GM21619 (cell line): ENCODE measurements around the gene NTN4.
"Not testable (repeated sequence)": the region's sequence is repeated elsewhere in the genome, so short reads cannot be mapped to it uniquely, and the experiment has no call there.

Source experiments
- ATAC-seq: cut with Tn5 transposase; IDR thresholded peaks from one replicate; pipeline ENCODE4 v1.9.1; 2021; ENCODE audit not compliant: unreplicated experiment

Gene NTN4

GRCh38 chr12:95629392-95629791, 161.2 kb downstream of the NTN4 start:
- no peak for ATAC-seq

GRCh38 chr12:95626854-95627253, 163.7 kb downstream of the NTN4 start:
- ATAC-seq = no peak

GRCh38 chr12:95625012-95625411, 165.6 kb downstream of the NTN4 start:
- no peak for ATAC-seq

DNA sequence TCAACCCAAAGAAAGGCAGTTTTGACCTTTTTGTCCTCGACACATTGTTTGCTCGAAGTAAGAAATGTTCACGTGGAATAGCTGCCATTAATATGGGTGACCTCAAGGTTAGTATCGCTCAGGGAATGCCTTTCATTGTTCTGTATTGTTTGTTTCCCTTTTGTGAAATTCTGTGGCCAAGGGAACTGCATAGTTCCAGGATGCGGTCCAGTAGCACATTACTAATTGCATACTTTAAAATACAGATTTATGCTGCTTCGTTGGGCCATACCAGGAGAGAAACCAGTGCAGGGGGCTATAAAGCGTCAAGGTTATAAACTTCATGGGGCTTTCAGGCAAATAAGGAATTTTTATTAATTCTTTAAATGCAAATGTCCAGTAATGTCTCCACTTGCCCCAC, 166.0 kb downstream of the NTN4 start:
- no peak for ATAC-seq

DNA sequence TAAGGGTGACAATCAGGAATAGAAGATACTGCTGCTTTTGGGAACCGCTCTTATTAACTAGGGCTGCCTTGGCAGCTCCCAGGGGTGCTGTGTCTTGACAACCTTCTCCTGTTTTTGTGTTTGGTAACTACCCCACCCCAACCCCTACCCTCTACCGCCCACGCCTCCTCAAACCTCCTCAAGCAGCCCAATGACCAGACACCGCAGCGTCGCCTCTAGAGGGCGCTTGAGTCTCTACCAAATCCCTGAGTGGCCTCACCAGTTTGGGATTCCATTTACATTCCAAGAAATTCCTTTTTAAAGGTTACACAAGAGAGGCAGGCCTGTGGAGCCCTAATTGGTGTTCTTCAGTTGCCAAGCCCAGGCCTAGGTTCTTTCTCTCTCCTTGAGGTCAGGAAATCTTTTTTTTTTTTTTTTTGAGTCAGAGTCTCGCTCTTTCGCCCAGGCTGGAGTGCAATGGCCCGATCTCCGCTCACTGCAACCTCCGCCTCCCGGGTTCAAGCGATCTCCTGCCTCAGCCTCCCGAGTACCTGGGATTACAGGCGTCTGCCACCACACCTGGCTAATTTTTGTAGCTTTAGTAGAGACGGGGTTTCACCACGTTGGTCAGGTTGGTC, 166.9 kb downstream of the NTN4 start:
- no peak for ATAC-seq

- no peak for ATAC-seq
Observed at GRCh38 chr12:95622879-95623278, 167.7 kb downstream of the NTN4 start.

- ATAC-seq = no peak
Observed at GRCh38 chr12:95621725-95622124, 168.8 kb downstream of the NTN4 start.

DNA sequence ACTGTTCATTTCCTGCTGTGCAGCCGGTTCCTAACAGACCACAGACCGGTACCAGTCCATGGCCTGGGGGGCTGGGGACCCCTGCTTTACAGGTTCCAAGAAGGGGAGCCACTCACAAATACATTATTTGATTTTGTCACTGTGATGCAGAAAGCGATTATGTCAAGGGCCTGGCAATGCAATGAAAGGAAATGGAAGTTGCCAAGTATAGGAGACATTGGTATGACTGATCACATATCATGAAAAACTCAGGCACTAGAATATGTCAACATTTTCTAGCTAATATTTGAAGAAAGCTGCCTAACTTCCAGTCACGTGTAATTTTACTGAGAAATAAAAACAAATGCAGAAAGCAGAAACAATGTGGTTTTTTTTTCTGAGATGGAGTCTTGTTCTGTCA, 170.4 kb downstream of the NTN4 start:
- ATAC-seq = no peak

DNA sequence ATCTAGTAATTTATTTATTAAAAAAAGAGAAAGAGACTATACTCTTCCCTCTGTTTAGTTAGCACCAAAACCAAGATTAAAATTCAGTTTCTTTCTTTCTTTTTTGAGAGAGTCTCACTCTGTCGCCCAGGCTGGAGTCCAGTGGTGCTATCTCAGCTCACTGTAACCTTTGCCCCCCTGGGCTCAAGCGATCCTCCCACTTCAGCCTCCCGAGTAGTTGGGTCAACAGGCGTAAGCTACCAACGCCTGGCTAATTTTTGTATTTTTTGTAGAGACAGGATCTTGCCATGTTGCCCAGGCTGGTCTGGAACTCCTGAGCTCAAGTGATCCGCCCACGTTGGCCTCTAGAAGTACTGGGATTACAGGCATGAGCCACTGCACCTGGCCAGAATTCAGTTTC, 174.1 kb downstream of the NTN4 start:
- not testable (repeated sequence) for ATAC-seq

GRCh38 chr12:95615749-95616148, 174.8 kb downstream of the NTN4 start:
- ATAC-seq = no peak

- ATAC-seq = no peak
Observed at GRCh38 chr12:95614390-95614982, 176.1 kb downstream of the NTN4 start.

GRCh38 chr12:95613021-95613420, 177.5 kb downstream of the NTN4 start:
- no peak for ATAC-seq

DNA sequence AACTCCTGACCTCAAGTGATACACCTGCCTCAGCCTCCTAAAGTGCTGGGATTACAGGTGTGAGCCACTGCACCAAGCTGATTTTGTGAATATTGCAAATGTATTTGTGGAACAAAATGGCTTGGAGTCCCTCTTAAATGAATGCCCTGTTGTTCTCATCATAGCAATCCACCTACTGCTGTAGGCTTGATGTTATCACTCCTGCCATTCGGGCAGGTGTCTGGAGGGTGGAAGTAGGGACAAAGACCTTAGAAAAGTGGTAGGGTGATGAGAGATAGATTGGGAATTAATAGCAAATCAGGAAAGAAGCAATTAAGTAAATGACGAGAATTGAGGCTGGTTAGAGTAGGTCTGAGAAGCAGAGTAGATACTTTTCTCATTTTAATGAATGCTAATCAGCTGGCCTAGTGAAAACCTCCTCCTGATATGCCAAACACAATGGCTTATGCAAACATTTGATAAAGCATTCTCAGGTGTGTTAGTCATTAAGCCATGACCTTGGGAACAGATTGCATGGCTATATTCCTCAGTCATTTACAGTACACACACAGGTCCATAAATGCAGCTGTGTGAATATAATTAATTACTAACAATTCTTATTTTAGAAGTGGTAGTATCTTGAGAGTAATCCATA, 178.8 kb downstream of the NTN4 start:
- ATAC-seq = no peak

- no peak for ATAC-seq
Observed at GRCh38 chr12:95608252-95609033, 182.1 kb downstream of the NTN4 start.
